Fibroblast of pulmonary artery (primary cell): ENCODE data around the gene AGAP2.

Experiments used
- DNase-seq: peaks from one replicate; pipeline ENCODE4 v3.0.0-alpha.2; 2010; ENCODE audit warnings: low read depth
- H3K4me3 ChIP-seq: replicated peaks from 2 replicates; pipeline ENCODE4 v1.5.1; 2011; ENCODE audit warnings: low read depth, mild to moderate bottlenecking, control low read depth, low read length, moderate library complexity
- CTCF ChIP-seq: IDR thresholded peaks from 2 replicates; pipeline ENCODE4 v1.5.1; 2011; ENCODE audit warnings: mild to moderate bottlenecking, control low read depth, low read length, inconsistent platforms; ENCODE audit errors: missing control alignments

AGAP2 gene

GRCh38 chr12:57739914-57740538 lies 1.5 kb upstream of the AGAP2 start:
- DNase-seq: no peak
- no peak for TF ChIP-seq CTCF
- H3K4me3 ChIP-seq: no peak overlapping the region

- DNase-seq: no peak
- H3K4me3 ChIP-seq: no peak overlapping the region
- TF ChIP-seq CTCF: no peak
These were observed 845 bp upstream of the AGAP2 start for GRCh38 chr12:57739387-57739786.

- H3K4me3 ChIP-seq: peak overlapping the region; percentile 17
- DNase-seq: no peak
- peak; percentile 3 for TF ChIP-seq CTCF
These were observed 778 bp downstream of the AGAP2 start for GRCh38 chr12:57737467-57738460.

- H3K4me3 ChIP-seq: no peak overlapping the region
- no peak for DNase-seq
- TF ChIP-seq CTCF: no peak
These were observed 1.6 kb downstream of the AGAP2 start for GRCh38 chr12:57736741-57737466.

- DNase-seq: peak; percentile 29
- H3K4me3 ChIP-seq: peak overlapping the region; percentile 24
- TF ChIP-seq CTCF: peak; percentile 29
These were observed 2.4 kb downstream of the AGAP2 start for GRCh38 chr12:57735952-57736740.

- no peak overlapping the region for H3K4me3 ChIP-seq
- no peak for TF ChIP-seq CTCF
- no peak for DNase-seq
These were observed 3.2 kb downstream of the AGAP2 start for GRCh38 chr12:57735198-57735855.
